Tibial artery (tissue), 4 donors: ENCODE measurements around the gene AP1M2.
"Not testable (repeated sequence)": the region's sequence is repeated elsewhere in the genome, so short reads cannot be mapped to it uniquely, and the experiment has no call there.

Source experiments
- DNase-seq, 2 donors: peaks; one replicate each; pipeline ENCODE4 v3.0.0-alpha.2; 2019
- H3K27ac ChIP-seq, 2 donors: fragments of 200-600 bp; sonication (generic) in 1 of 2; 1 replicate in 1 of 2; 2 replicates in 1 of 2; pipeline ENCODE4 v1.5.1; 2018 to 2019; ENCODE audit warnings: mild to moderate bottlenecking in 1 of 2
- H3K27me3 ChIP-seq, 2 donors: fragments of 200-600 bp; sonication (generic) in 1 of 2; one replicate each; pipeline versions ENCODE4 v1.5.1 to v1.6.0; 2016 to 2019
- H3K36me3 ChIP-seq, 3 donors: fragments of 200-600 bp; sonication (generic) in 2 of 3; one replicate each; pipeline ENCODE4 v1.5.1; 2016 to 2019; ENCODE audit warnings: mild to moderate bottlenecking in 2 of 3
- H3K4me1 ChIP-seq, 4 donors: fragments of 200-600 bp; sonication (generic) in 2 of 4; 1 replicate in 3 of 4; 2 replicates in 1 of 4; pipeline ENCODE4 v1.5.1; 2016 to 2019
- H3K4me3 ChIP-seq, 2 donors: fragments of 200-600 bp; sonication (generic) in 1 of 2; 1 replicate in 1 of 2; 2 replicates in 1 of 2; pipeline ENCODE4 v1.5.1; 2018 to 2019; ENCODE audit warnings: mild to moderate bottlenecking in 2 of 2
- H3K9me3 ChIP-seq, 3 donors: fragments of 200-600 bp; sonication (generic) in 1 of 3; one replicate each; pipeline ENCODE4 v1.5.1; 2016 to 2019
- intact Hi-C: fragments of 100-400 bp; cut with DNase I; formaldehyde crosslinking; loops from one replicate; pipeline ENCODE4 v1.15.0; 2023; ENCODE audit warnings: low total_unique reads
- TF ChIP-seq, protein P1 (sequence below), 2 experiments: fragments of 200-600 bp in 1 of 2; fragments of 450-650 bp in 1 of 2; IDR thresholded peaks; one replicate each; pipeline ENCODE4 v1.5.1; 2017 to 2019; ENCODE audit warnings: antibody characterized with exemption in 2 of 2, mild to moderate bottlenecking in 1 of 2, moderate library complexity in 1 of 2

The AP1M2 gene

GRCh38 chr19:10543059-10543419 lies 44.1 kb downstream of the AP1M2 start:
- DNase-seq, result no peak
- Histone ChIP-seq H3K36me3 (peaks cover 0 to 23% (median 6%) of the 10 kb centered on the region in 3 donors), H3K27me3 (no peaks in the 10 kb centered on the region), H3K27ac (peak overlapping the region; percentile 89 to 90), H3K9me3 (no peaks in the 10 kb centered on the region), H3K4me1 (peaks cover 0 to 25% (median 18%) of the 10 kb centered on the region in 4 donors), H3K4me3 (peak overlapping the region; percentile 85 to 92)
- TF ChIP-seq, protein P1, sequence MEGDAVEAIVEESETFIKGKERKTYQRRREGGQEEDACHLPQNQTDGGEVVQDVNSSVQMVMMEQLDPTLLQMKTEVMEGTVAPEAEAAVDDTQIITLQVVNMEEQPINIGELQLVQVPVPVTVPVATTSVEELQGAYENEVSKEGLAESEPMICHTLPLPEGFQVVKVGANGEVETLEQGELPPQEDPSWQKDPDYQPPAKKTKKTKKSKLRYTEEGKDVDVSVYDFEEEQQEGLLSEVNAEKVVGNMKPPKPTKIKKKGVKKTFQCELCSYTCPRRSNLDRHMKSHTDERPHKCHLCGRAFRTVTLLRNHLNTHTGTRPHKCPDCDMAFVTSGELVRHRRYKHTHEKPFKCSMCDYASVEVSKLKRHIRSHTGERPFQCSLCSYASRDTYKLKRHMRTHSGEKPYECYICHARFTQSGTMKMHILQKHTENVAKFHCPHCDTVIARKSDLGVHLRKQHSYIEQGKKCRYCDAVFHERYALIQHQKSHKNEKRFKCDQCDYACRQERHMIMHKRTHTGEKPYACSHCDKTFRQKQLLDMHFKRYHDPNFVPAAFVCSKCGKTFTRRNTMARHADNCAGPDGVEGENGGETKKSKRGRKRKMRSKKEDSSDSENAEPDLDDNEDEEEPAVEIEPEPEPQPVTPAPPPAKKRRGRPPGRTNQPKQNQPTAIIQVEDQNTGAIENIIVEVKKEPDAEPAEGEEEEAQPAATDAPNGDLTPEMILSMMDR (IDR thresholded peaks at IDR 0.05), result no peak
- intact Hi-C loops, result no loop called here

DNA sequence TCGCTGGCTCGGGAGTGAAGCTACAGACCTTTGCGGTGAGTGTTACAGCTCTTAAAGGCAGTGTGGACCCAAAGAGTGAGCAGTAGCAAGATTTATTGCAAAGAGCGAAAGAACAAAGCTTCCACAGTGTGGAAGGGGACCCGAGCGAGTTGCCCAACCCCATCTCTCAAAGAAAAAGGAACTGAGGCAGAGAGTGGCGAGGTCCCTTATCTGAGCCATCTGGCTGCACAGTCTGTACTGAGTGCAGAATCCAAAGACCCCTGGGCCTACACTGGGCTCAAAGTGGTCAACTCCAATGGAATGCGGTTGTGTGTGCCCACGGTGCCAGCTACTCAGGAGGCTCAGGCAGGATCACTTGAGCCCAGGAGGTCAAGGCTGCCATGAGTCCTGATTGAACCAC lies 48.1 kb downstream of the AP1M2 start:
- intact Hi-C loops, result not testable (repeated sequence)

DNA sequence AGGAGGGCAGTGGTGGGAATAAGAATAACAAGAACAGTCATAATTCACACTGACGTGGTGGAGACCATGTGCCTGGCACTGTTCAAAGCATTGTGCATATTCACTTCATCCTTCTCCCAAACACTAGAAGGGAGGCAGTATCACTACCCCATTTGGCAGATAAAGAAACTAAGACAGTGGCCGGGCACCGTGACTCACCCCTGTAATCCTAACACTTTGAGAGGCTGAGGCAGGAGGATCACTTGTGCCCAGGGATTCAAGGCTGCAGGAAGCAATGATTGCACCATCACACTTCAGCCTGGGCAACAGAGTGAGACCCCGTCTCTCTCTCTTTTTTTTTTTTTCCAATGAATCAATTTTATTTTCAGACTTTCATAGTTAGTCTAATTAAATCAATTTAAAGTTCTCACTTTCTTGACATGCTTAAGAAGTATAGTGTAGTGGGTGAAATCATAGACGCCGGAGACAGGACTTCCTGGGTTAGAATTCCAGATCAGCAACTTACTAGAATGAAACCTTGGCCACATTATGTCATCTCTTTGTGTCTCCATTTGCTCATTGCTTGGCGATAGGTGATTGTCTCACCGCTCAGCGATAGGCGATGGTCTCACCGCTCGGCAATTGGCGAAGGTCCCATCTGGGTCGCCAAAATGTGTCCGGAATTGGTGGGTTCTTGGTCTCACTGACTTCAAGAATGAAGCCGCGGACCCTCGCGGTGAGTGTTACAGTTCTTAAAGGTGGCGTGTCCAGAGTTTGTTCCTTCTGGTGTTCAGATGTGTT lies 48.7 kb downstream of the AP1M2 start:
- Histone ChIP-seq H3K9me3 (no peaks in the 10 kb centered on the region), H3K4me1 (peaks cover 0 to 12% (median 7%) of the 10 kb centered on the region in 4 donors), H3K27me3 (no peaks in the 10 kb centered on the region), H3K27ac (no peak overlapping the region), H3K4me3 (no peak overlapping the region), H3K36me3 (no peaks in the 10 kb centered on the region)
- TF ChIP-seq, protein P1 (IDR thresholded peaks at IDR 0.05), result no peak
- no peak for DNase-seq
- intact Hi-C loops, result no loop called here

More for the DNA sequence above, 48.1 kb downstream of the AP1M2 start:
- not testable (repeated sequence) for H3K4me1 ChIP-seq, H3K4me3 ChIP-seq, H3K9me3 ChIP-seq, H3K27ac ChIP-seq, H3K36me3 ChIP-seq, DNase-seq, H3K27me3 ChIP-seq

DNA sequence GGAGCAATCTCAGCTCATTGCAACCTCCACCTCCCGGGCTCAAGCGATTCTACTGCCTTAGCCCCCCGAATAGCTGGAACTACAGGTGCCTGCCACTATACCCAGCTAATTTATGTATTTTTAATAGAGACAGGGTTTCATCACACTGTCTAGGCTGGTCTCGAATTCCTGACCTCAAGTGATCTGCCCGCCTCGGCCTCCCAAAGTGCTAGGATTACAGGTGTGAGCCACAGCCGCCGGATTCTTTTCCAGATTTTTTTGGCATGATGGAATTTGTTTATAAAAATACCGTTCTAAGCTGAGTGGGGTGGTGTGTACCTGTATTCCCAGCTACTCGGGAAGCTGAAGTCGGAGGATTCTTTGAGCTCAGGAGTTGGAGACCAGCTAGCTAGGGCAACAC lies 49.4 kb downstream of the AP1M2 start:
- Histone ChIP-seq H3K27me3 (no peaks in the 10 kb centered on the region), H3K4me1 (peaks cover 0 to 12% (median 3%) of the 10 kb centered on the region in 4 donors), H3K9me3 (no peaks in the 10 kb centered on the region), H3K27ac (no peak overlapping the region), H3K36me3 (no peaks in the 10 kb centered on the region), H3K4me3 (no peak overlapping the region)
- intact Hi-C loops, result no loop called here
- no peak for DNase-seq
- TF ChIP-seq, protein P1 (IDR thresholded peaks at IDR 0.05), result no peak

GRCh38 chr19:10535613-10536012 lies 51.5 kb downstream of the AP1M2 start:
- no peak overlapping the region for H3K27ac ChIP-seq
- no peaks in the 10 kb centered on the region for H3K36me3 ChIP-seq
- intact Hi-C loops, result no loop called here
- H3K9me3 ChIP-seq, result no peaks in the 10 kb centered on the region
- H3K27me3 ChIP-seq, result no peaks in the 10 kb centered on the region
- DNase-seq, result no peak
- H3K4me1 ChIP-seq, result peaks cover 0 to 12% (median 3%) of the 10 kb centered on the region in 4 donors
- no peak overlapping the region for H3K4me3 ChIP-seq
- TF ChIP-seq, protein P1 (IDR thresholded peaks at IDR 0.05), result no peak

- DNase-seq, result no peak
- TF ChIP-seq, protein P1 (IDR thresholded peaks at IDR 0.05), result no peak
- intact Hi-C loops, result no loop called here
- no peaks in the 10 kb centered on the region for H3K9me3 ChIP-seq
- H3K36me3 ChIP-seq, result no peaks in the 10 kb centered on the region
- no peaks in the 10 kb centered on the region for H3K27me3 ChIP-seq
- peak overlapping the region in 1 of 2 donors; percentile 21 for H3K27ac ChIP-seq
- no peak overlapping the region for H3K4me3 ChIP-seq
- H3K4me1 ChIP-seq, result peaks cover 0 to 12% (median 3%) of the 10 kb centered on the region in 4 donors
Measured at GRCh38 chr19:10533646-10534386, 53.3 kb downstream of the AP1M2 start.
